Measurements from ENCODE around the gene ARID1B.

DNA sequence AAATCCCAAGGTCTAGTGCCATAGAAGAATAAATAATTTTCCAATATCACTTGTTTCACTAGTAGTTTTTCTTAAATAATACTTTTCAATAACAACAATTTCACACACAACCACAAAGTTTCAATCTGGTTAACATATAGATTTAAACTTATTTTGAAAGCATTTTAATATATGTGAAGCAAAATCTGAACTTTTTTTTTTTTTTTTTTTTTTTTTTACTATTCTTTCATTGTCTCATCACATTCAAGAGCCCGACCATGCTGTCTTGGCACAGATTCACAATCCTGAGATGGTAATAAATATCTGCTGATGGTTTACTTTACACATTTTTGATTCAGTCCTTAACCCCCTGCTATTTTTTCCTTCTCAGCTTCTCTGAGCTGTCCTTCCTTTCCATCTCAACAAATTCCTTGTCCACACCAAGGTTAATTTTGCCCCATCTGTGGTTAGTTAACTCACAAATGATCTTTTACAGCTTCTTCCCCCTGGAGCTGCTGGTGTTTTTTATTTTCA is 283.3 kb downstream of the ARID1B start:
- TF ChIP-seq, protein P1, sequence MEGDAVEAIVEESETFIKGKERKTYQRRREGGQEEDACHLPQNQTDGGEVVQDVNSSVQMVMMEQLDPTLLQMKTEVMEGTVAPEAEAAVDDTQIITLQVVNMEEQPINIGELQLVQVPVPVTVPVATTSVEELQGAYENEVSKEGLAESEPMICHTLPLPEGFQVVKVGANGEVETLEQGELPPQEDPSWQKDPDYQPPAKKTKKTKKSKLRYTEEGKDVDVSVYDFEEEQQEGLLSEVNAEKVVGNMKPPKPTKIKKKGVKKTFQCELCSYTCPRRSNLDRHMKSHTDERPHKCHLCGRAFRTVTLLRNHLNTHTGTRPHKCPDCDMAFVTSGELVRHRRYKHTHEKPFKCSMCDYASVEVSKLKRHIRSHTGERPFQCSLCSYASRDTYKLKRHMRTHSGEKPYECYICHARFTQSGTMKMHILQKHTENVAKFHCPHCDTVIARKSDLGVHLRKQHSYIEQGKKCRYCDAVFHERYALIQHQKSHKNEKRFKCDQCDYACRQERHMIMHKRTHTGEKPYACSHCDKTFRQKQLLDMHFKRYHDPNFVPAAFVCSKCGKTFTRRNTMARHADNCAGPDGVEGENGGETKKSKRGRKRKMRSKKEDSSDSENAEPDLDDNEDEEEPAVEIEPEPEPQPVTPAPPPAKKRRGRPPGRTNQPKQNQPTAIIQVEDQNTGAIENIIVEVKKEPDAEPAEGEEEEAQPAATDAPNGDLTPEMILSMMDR (conservative IDR thresholded peaks at IDR 0.05): no peak
- no peak for TF ChIP-seq ZFX (IDR thresholded peaks at IDR 0.05)
